ENCODE data around the gene THPO.

The THPO gene

GRCh38 chr3:184384342-184384741 is 6.3 kb upstream of the THPO start:
- Histone ChIP-seq H3K4me1 (ENCODE audit: control insufficient read depth, insufficient read depth, low read length) (peaks cover 14% of the 10 kb centered on the region), H3K27me3 (ENCODE audit: control insufficient read depth, insufficient read depth, low read length) (peaks cover 46% of the 10 kb centered on the region), H3K9ac (ENCODE audit: low read length) (no peak overlapping the region)

GRCh38 chr3:184383033-184383740 is 5.2 kb upstream of the THPO start:
- H3K9me3 ChIP-seq (ENCODE audit: control insufficient read depth, insufficient read depth, low read depth, low read length), result no peaks in the 10 kb centered on the region
- H3K36me3 ChIP-seq (ENCODE audit: control insufficient read depth, insufficient read depth, low read length), result no peaks in the 10 kb centered on the region
- H3K27ac ChIP-seq (ENCODE audit: low read depth, low read length), result no peak overlapping the region
- peaks cover 57% of the 10 kb centered on the region for H3K27me3 ChIP-seq (ENCODE audit: control insufficient read depth, insufficient read depth, low read length)
- no peak overlapping the region for H3K4me3 ChIP-seq (ENCODE audit: low read depth, low read length)
- peaks cover 26% of the 10 kb centered on the region for H3K4me1 ChIP-seq (ENCODE audit: control insufficient read depth, insufficient read depth, low read length)
- no peak overlapping the region for H3K9ac ChIP-seq (ENCODE audit: low read length)

More at GRCh38 chr3:184384342-184384741, 6.3 kb upstream of the THPO start:
- Histone ChIP-seq H3K27ac (ENCODE audit: low read depth, low read length) (no peak overlapping the region), H3K9me3 (ENCODE audit: control insufficient read depth, insufficient read depth, low read depth, low read length) (no peaks in the 10 kb centered on the region), H3K4me3 (ENCODE audit: low read depth, low read length) (no peak overlapping the region), H3K36me3 (ENCODE audit: control insufficient read depth, insufficient read depth, low read length) (no peaks in the 10 kb centered on the region)

- Histone ChIP-seq H3K4me3 (ENCODE audit: low read depth, low read length) (no peak overlapping the region), H3K9ac (ENCODE audit: low read length) (no peak overlapping the region), H3K4me1 (ENCODE audit: control insufficient read depth, insufficient read depth, low read length) (peaks cover 33% of the 10 kb centered on the region), H3K9me3 (ENCODE audit: control insufficient read depth, insufficient read depth, low read depth, low read length) (no peaks in the 10 kb centered on the region), H3K27me3 (ENCODE audit: control insufficient read depth, insufficient read depth, low read length) (peaks cover 62% of the 10 kb centered on the region), H3K36me3 (ENCODE audit: control insufficient read depth, insufficient read depth, low read length) (no peaks in the 10 kb centered on the region), H3K27ac (ENCODE audit: low read depth, low read length) (no peak overlapping the region)
These were observed 4.5 kb upstream of the THPO start for GRCh38 chr3:184382326-184383032.

GRCh38 chr3:184381261-184382224 is 3.5 kb upstream of the THPO start:
- Histone ChIP-seq H3K36me3 (ENCODE audit: control insufficient read depth, insufficient read depth, low read length) (no peaks in the 10 kb centered on the region), H3K9me3 (ENCODE audit: control insufficient read depth, insufficient read depth, low read depth, low read length) (no peaks in the 10 kb centered on the region), H3K27me3 (ENCODE audit: control insufficient read depth, insufficient read depth, low read length) (peaks cover 60% of the 10 kb centered on the region), H3K4me3 (ENCODE audit: low read depth, low read length) (peak overlapping the region; percentile 69), H3K9ac (ENCODE audit: low read length) (no peak overlapping the region), H3K4me1 (ENCODE audit: control insufficient read depth, insufficient read depth, low read length) (peaks cover 37% of the 10 kb centered on the region), H3K27ac (ENCODE audit: low read depth, low read length) (no peak overlapping the region)

GRCh38 chr3:184380627-184381260 is 2.7 kb upstream of the THPO start:
- Histone ChIP-seq H3K9ac (ENCODE audit: low read length) (no peak overlapping the region), H3K4me1 (ENCODE audit: control insufficient read depth, insufficient read depth, low read length) (peaks cover 45% of the 10 kb centered on the region), H3K27ac (ENCODE audit: low read depth, low read length) (no peak overlapping the region), H3K9me3 (ENCODE audit: control insufficient read depth, insufficient read depth, low read depth, low read length) (no peaks in the 10 kb centered on the region), H3K36me3 (ENCODE audit: control insufficient read depth, insufficient read depth, low read length) (no peaks in the 10 kb centered on the region), H3K4me3 (ENCODE audit: low read depth, low read length) (peak overlapping the region; percentile 69), H3K27me3 (ENCODE audit: control insufficient read depth, insufficient read depth, low read length) (peaks cover 61% of the 10 kb centered on the region)

GRCh38 chr3:184380185-184380626 is 2.2 kb upstream of the THPO start:
- Histone ChIP-seq H3K9me3 (ENCODE audit: control insufficient read depth, insufficient read depth, low read depth, low read length) (no peaks in the 10 kb centered on the region), H3K9ac (ENCODE audit: low read length) (no peak overlapping the region), H3K4me3 (ENCODE audit: low read depth, low read length) (peak overlapping the region; percentile 69), H3K27me3 (ENCODE audit: control insufficient read depth, insufficient read depth, low read length) (peaks cover 64% of the 10 kb centered on the region), H3K27ac (ENCODE audit: low read depth, low read length) (no peak overlapping the region), H3K36me3 (ENCODE audit: control insufficient read depth, insufficient read depth, low read length) (no peaks in the 10 kb centered on the region), H3K4me1 (ENCODE audit: control insufficient read depth, insufficient read depth, low read length) (peaks cover 48% of the 10 kb centered on the region)

GRCh38 chr3:184379358-184380184 is 1.6 kb upstream of the THPO start, which contains the start of gene CHRD:
Gene CHRD (plus strand): TSS chr3:184380054. CDS start chr3:184380319, 265 bp downstream.
- Histone ChIP-seq H3K4me3 (ENCODE audit: low read depth, low read length) (peak within 1 kb of the TSS; percentile 69), H3K27ac (ENCODE audit: low read depth, low read length) (no peak within 1 kb of the TSS), H3K9me3 (ENCODE audit: control insufficient read depth, insufficient read depth, low read depth, low read length) (no peaks in the 10 kb centered on the region), H3K4me1 (ENCODE audit: control insufficient read depth, insufficient read depth, low read length) (peaks cover 48% of the 10 kb centered on the region), H3K27me3 (ENCODE audit: control insufficient read depth, insufficient read depth, low read length) (peaks cover 61% of the 10 kb centered on the region), H3K36me3 (ENCODE audit: control insufficient read depth, insufficient read depth, low read length) (no peaks in the 10 kb centered on the region), H3K9ac (ENCODE audit: low read length) (peak within 1 kb of the TSS; percentile 3)

GRCh38 chr3:184378651-184379357 is 797 bp upstream of the THPO start:
- no peak overlapping the region for H3K27ac ChIP-seq (ENCODE audit: low read depth, low read length)
- peak overlapping the region; percentile 59 for H3K4me3 ChIP-seq (ENCODE audit: low read depth, low read length)
- H3K36me3 ChIP-seq (ENCODE audit: control insufficient read depth, insufficient read depth, low read length), result no peaks in the 10 kb centered on the region
- H3K4me1 ChIP-seq (ENCODE audit: control insufficient read depth, insufficient read depth, low read length), result peaks cover 48% of the 10 kb centered on the region
- H3K9ac ChIP-seq (ENCODE audit: low read length), result no peak overlapping the region
- peaks cover 54% of the 10 kb centered on the region for H3K27me3 ChIP-seq (ENCODE audit: control insufficient read depth, insufficient read depth, low read length)
- H3K9me3 ChIP-seq (ENCODE audit: control insufficient read depth, insufficient read depth, low read depth, low read length), result no peaks in the 10 kb centered on the region

GRCh38 chr3:184377374-184377773 is 633 bp downstream of the THPO start:
- peaks cover 48% of the 10 kb centered on the region for H3K4me1 ChIP-seq (ENCODE audit: control insufficient read depth, insufficient read depth, low read length)
- H3K27me3 ChIP-seq (ENCODE audit: control insufficient read depth, insufficient read depth, low read length), result peaks cover 49% of the 10 kb centered on the region
- H3K4me3 ChIP-seq (ENCODE audit: low read depth, low read length), result peak overlapping the region; percentile 14
- H3K9ac ChIP-seq (ENCODE audit: low read length), result no peak overlapping the region
- no peaks in the 10 kb centered on the region for H3K36me3 ChIP-seq (ENCODE audit: control insufficient read depth, insufficient read depth, low read length)
- H3K27ac ChIP-seq (ENCODE audit: low read depth, low read length), result no peak overlapping the region
- H3K9me3 ChIP-seq (ENCODE audit: control insufficient read depth, insufficient read depth, low read depth, low read length), result no peaks in the 10 kb centered on the region
